ENCODE results near the gene EPAS1. TPM values are rescaled to one million over a fixed set of nuclear protein-coding genes. Genes with fewer than 3 reads are reported as not detected.
A peak's percentile ranks its signal among the peaks of the same experiment; 100 is the strongest.

Gene EPAS1
- total RNA-seq, 2 donors from 2014 or later = 58.4 to 162 TPM

DNA sequence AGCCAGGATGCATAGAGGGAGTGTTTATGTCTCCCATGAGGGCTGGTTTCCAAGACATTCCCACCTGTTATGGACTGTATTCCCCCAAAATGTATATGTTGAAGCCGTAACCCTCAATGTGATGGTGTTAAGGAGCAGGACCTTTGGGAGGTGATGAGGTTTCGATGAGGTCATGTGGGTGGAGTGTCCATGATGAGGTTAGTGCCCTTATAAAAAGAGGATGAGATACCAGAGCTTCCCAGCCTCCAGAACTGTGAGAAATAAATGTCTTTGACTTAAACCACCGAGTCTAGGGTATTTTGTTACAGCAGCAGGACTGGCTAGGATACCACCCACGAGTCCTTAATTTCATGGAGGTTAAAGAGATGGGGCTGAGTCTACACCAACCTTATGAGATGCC is 22.6 kb upstream of the EPAS1 start:
- 86 to 94% methylated on average over 4 of the region's 4 CpGs for WGBS, 2 donors
- no peak for DNase-seq
- TF ChIP-seq, protein P1, sequence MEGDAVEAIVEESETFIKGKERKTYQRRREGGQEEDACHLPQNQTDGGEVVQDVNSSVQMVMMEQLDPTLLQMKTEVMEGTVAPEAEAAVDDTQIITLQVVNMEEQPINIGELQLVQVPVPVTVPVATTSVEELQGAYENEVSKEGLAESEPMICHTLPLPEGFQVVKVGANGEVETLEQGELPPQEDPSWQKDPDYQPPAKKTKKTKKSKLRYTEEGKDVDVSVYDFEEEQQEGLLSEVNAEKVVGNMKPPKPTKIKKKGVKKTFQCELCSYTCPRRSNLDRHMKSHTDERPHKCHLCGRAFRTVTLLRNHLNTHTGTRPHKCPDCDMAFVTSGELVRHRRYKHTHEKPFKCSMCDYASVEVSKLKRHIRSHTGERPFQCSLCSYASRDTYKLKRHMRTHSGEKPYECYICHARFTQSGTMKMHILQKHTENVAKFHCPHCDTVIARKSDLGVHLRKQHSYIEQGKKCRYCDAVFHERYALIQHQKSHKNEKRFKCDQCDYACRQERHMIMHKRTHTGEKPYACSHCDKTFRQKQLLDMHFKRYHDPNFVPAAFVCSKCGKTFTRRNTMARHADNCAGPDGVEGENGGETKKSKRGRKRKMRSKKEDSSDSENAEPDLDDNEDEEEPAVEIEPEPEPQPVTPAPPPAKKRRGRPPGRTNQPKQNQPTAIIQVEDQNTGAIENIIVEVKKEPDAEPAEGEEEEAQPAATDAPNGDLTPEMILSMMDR (IDR thresholded peaks at IDR 0.05) = no peak
- no peak for TF ChIP-seq POLR2A (IDR thresholded peaks at IDR 0.05)
- no peak overlapping the region for H3K4me3 ChIP-seq
- H3K9me3 ChIP-seq = no peaks in the 10 kb centered on the region
- H3K27ac ChIP-seq = no peak overlapping the region
- no peaks in the 10 kb centered on the region for H3K4me1 ChIP-seq
- no peaks in the 10 kb centered on the region for H3K36me3 ChIP-seq (replicated peaks in 1 of 2; ENCODE audit: insufficient read depth in 1 of 2, low read depth in 2 of 2)
- intact Hi-C loops (cut with DNase I) = no loop called here
- no peak for ATAC-seq
- no peaks in the 10 kb centered on the region for H3K27me3 ChIP-seq

DNA sequence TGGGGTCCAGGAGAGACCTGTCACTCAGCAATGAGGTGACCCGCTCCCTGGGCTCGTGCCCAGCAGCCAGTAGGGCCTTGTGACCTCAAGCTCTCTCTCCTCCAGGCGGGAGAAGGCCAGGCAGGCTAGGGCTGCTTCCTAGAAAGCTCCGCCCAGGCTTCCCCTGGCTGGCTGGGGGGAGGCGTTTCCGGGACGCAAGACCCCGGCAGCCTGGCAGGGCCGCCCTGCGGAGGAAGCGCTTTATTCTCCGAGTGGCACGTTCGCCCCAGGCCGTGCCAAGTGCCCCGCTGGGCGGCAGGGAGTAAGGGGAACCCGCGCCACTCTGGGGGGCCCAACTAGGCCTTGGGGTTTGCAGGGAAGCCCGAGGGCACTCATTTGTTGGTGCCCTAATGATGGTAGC is 21.2 kb upstream of the EPAS1 start:
- Histone ChIP-seq H3K4me3 (no peak overlapping the region), H3K27me3 (no peaks in the 10 kb centered on the region), H3K36me3 (replicated peaks in 1 of 2; ENCODE audit: insufficient read depth in 1 of 2, low read depth in 2 of 2) (no peaks in the 10 kb centered on the region), H3K4me1 (no peaks in the 10 kb centered on the region), H3K9me3 (no peaks in the 10 kb centered on the region), H3K27ac (peak overlapping the region in 1 of 4 donors; percentile 7)
- DNase-seq (peak in 2 of 4 donors; percentile 30 to 39), ATAC-seq (peak; percentile 31)
- intact Hi-C loops (cut with DNase I) = no loop called here
- WGBS, 2 donors = 65 to 85% methylated on average over 14 to 20 of the region's 20 CpGs
- TF ChIP-seq, protein P1 (IDR thresholded peaks at IDR 0.05) = no peak
- TF ChIP-seq POLR2A (IDR thresholded peaks at IDR 0.05) = no peak

GRCh38 chr2:46276642-46277041 is 20.6 kb upstream of the EPAS1 start:
- Histone ChIP-seq H3K27ac (no peak overlapping the region), H3K4me3 (no peak overlapping the region), H3K4me1 (no peaks in the 10 kb centered on the region), H3K9me3 (no peaks in the 10 kb centered on the region), H3K36me3 (replicated peaks in 1 of 2; ENCODE audit: insufficient read depth in 1 of 2, low read depth in 2 of 2) (no peaks in the 10 kb centered on the region), H3K27me3 (no peaks in the 10 kb centered on the region)
- no peak for ATAC-seq
- TF ChIP-seq, protein P1 (IDR thresholded peaks at IDR 0.05) = no peak
- TF ChIP-seq POLR2A (IDR thresholded peaks at IDR 0.05) = no peak
- WGBS, 2 donors = 61 to 67% methylated on average over 2 of the region's 2 CpGs
- intact Hi-C loops (cut with DNase I) = no loop called here
- DNase-seq = no peak

DNA sequence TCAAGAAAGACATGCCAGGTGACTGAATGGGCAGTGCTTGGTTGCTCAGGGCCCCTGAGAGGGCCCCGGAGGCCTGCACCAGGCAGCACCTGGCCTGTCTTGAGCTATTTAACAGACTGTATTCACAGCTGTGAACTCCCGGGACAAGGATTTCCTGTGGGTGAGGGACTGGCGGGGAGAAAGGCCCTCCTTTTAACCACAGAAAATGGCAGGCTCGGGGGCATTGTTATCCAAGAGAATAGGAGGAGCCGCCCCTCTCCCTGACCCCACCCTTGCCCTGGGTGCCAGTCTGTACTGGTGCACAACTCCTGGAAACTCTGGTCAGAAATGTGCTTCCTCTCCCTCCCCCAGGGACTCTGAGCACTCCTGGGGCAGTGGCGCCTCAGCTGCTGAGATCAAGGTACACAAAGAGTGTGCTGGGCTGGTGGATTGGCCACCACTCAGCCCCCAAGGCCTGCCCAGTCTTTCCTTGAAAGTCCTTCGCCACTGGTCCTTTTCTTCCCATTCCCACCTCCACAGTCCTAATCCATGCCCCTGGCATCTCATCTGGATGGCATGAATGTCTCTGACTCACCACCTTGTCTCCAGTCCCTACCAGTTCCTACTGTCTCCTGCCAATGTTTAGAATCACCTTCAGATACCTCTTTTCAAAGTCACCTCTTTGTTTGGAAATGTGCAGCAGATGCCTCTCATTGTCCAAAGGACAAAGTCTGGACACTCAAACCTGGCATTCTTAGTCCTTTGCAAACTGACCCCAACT is 19.6 kb upstream of the EPAS1 start:
- no peaks in the 10 kb centered on the region for H3K9me3 ChIP-seq
- intact Hi-C loops (cut with DNase I) = no loop called here
- 72 to 92% methylated on average over 3 to 7 of the region's 7 CpGs for WGBS, 2 donors
- no peaks in the 10 kb centered on the region for H3K27me3 ChIP-seq
- no peak for TF ChIP-seq POLR2A (IDR thresholded peaks at IDR 0.05)
- TF ChIP-seq, protein P1 (IDR thresholded peaks at IDR 0.05) = no peak
- DNase-seq = no peak
- no peaks in the 10 kb centered on the region for H3K4me1 ChIP-seq
- no peaks in the 10 kb centered on the region for H3K36me3 ChIP-seq (replicated peaks in 1 of 2; ENCODE audit: insufficient read depth in 1 of 2, low read depth in 2 of 2)
- H3K27ac ChIP-seq = no peak overlapping the region
- ATAC-seq = no peak
- no peak overlapping the region for H3K4me3 ChIP-seq

DNA sequence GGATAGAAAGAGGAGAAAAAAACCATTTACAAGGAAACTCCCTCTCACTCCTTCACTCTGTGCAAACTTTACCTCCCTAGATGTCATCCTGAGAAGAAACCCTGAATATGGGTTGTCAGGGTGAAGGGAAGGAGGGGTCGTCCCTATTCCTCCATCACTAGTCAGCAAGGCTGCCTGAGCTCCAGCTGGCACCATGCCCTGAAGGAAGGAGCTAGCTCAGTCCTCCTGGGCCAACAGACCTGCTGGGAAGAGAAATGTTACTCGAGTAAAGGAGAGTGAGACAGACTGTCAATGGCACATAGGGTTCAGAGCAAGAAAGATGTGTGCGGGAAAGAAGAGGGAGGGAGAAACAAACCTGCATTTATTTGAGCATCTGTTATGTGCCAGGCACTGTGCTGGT is 18.3 kb upstream of the EPAS1 start:
- ATAC-seq (no peak), DNase-seq (peak in 2 of 4 donors; percentile 40)
- Histone ChIP-seq H3K27me3 (no peaks in the 10 kb centered on the region), H3K9me3 (no peaks in the 10 kb centered on the region), H3K27ac (no peak overlapping the region), H3K36me3 (replicated peaks in 1 of 2; ENCODE audit: insufficient read depth in 1 of 2, low read depth in 2 of 2) (no peaks in the 10 kb centered on the region), H3K4me3 (no peak overlapping the region), H3K4me1 (no peaks in the 10 kb centered on the region)
- TF ChIP-seq POLR2A (IDR thresholded peaks at IDR 0.05) = no peak
- TF ChIP-seq, protein P1 (IDR thresholded peaks at IDR 0.05) = no peak
- intact Hi-C loops (cut with DNase I) = no loop called here
- 57 to 71% methylated on average over 3 of the region's 3 CpGs for WGBS, 2 donors
